Measurements from ENCODE around the gene NFIB. TPM values are rescaled to one million over a fixed set of nuclear protein-coding genes. Genes with fewer than 3 reads are reported as not detected.

The NFIB gene
- total RNA-seq, 2 donors from 2014 or later, result 131 to 165 TPM

- TF ChIP-seq POLR2A (IDR thresholded peaks at IDR 0.05), result no peak
- TF ChIP-seq POLR2AphosphoS5 (IDR thresholded peaks at IDR 0.05), result no peak
- TF ChIP-seq CTCF (IDR thresholded peaks at IDR 0.05), result no peak
- peak overlapping the region; percentile 73 to 86 for H3K4me3 ChIP-seq
These were observed 5.1 kb downstream of the NFIB start for GRCh38 chr9:14308853-14309145.

GRCh38 chr9:14307989-14308852, 5.7 kb downstream of the NFIB start:
- no peak for TF ChIP-seq POLR2AphosphoS5 (IDR thresholded peaks at IDR 0.05)
- TF ChIP-seq CTCF (IDR thresholded peaks at IDR 0.05), result no peak
- no peak for TF ChIP-seq POLR2A (IDR thresholded peaks at IDR 0.05)
- H3K4me1 ChIP-seq (replicated peaks), result no peaks in the 10 kb centered on the region
- H3K27ac ChIP-seq, result peak overlapping the region; percentile 34 to 99
- H3K9me3 ChIP-seq, result no peaks in the 10 kb centered on the region
- H3K27me3 ChIP-seq (replicated peaks; ENCODE audit: insufficient read depth), result no peaks in the 10 kb centered on the region
- H3K4me3 ChIP-seq, result peak overlapping the region; percentile 0 to 86
- 45% methylated on average over 9 of the region's 9 CpGs for WGBS
- DNase-seq (ENCODE audit: low spot score), result no peak
- no peaks in the 10 kb centered on the region for H3K36me3 ChIP-seq
- intact Hi-C loops (cut with DNase I), result no loop called here

More at GRCh38 chr9:14308853-14309145, 5.1 kb downstream of the NFIB start:
- Histone ChIP-seq H3K4me1 (replicated peaks) (no peaks in the 10 kb centered on the region), H3K27me3 (replicated peaks; ENCODE audit: insufficient read depth) (no peaks in the 10 kb centered on the region), H3K36me3 (no peaks in the 10 kb centered on the region), H3K9me3 (no peaks in the 10 kb centered on the region), H3K27ac (peak overlapping the region; percentile 21 to 99)
- 42% methylated on average over 6 of the region's 6 CpGs for WGBS
- intact Hi-C loops (cut with DNase I), result no loop called here
- no peak for DNase-seq (ENCODE audit: low spot score)

- 80% methylated on average over 26 of the region's 26 CpGs for WGBS
- no peaks in the 10 kb centered on the region for H3K36me3 ChIP-seq
- H3K4me3 ChIP-seq, result peak overlapping the region; percentile 2 to 9
- peak overlapping the region; percentile 44 to 60 for H3K27ac ChIP-seq
- intact Hi-C loops (cut with DNase I), result no loop called here
- H3K4me1 ChIP-seq (replicated peaks), result no peaks in the 10 kb centered on the region
- DNase-seq (ENCODE audit: low spot score), result no peak
- TF ChIP-seq POLR2AphosphoS5 (IDR thresholded peaks at IDR 0.05), result no peak
- TF ChIP-seq CTCF (IDR thresholded peaks at IDR 0.05), result peak in 1 of 4 experiments; percentile 13
- H3K9me3 ChIP-seq, result no peaks in the 10 kb centered on the region
- H3K27me3 ChIP-seq (replicated peaks; ENCODE audit: insufficient read depth), result no peaks in the 10 kb centered on the region
These were observed 7.0 kb downstream of the NFIB start for GRCh38 chr9:14306672-14307660.

- WGBS, result 59% methylated on average over 6 of the region's 6 CpGs
- no peaks in the 10 kb centered on the region for H3K4me1 ChIP-seq (replicated peaks)
These were observed 7.8 kb downstream of the NFIB start for GRCh38 chr9:14306188-14306587.

More at GRCh38 chr9:14306188-14306587, 7.8 kb downstream of the NFIB start:
- peak overlapping the region; percentile 44 to 60 for H3K27ac ChIP-seq
- intact Hi-C loops (cut with DNase I), result no loop called here
- TF ChIP-seq POLR2AphosphoS5 (IDR thresholded peaks at IDR 0.05) (peak; percentile 26), CTCF (IDR thresholded peaks at IDR 0.05) (no peak), POLR2A (IDR thresholded peaks at IDR 0.05) (no peak)
- no peaks in the 10 kb centered on the region for H3K27me3 ChIP-seq (replicated peaks; ENCODE audit: insufficient read depth)
- DNase-seq (ENCODE audit: low spot score), result no peak
- no peak overlapping the region for H3K4me3 ChIP-seq
- H3K36me3 ChIP-seq, result no peaks in the 10 kb centered on the region
- no peaks in the 10 kb centered on the region for H3K9me3 ChIP-seq
